NCI-H2171 (cell line): Measurements from ENCODE around the gene ARVCF.
A peak's percentile ranks its signal among the peaks of the same experiment; 100 is the strongest.

Experiments
- DNase-seq: peaks from one replicate; lab custom pipeline; 2025; lab: John Stamatoyannopoulos, UW

The ARVCF gene

GRCh38 chr22:19961868-19962245, 54.8 kb downstream of the ARVCF start:
- no peak for DNase-seq

GRCh38 chr22:19961201-19961580, 55.4 kb downstream of the ARVCF start:
- DNase-seq = no peak

- no peak for DNase-seq
Measured at GRCh38 chr22:19960491-19961200, 56.0 kb downstream of the ARVCF start.

DNA sequence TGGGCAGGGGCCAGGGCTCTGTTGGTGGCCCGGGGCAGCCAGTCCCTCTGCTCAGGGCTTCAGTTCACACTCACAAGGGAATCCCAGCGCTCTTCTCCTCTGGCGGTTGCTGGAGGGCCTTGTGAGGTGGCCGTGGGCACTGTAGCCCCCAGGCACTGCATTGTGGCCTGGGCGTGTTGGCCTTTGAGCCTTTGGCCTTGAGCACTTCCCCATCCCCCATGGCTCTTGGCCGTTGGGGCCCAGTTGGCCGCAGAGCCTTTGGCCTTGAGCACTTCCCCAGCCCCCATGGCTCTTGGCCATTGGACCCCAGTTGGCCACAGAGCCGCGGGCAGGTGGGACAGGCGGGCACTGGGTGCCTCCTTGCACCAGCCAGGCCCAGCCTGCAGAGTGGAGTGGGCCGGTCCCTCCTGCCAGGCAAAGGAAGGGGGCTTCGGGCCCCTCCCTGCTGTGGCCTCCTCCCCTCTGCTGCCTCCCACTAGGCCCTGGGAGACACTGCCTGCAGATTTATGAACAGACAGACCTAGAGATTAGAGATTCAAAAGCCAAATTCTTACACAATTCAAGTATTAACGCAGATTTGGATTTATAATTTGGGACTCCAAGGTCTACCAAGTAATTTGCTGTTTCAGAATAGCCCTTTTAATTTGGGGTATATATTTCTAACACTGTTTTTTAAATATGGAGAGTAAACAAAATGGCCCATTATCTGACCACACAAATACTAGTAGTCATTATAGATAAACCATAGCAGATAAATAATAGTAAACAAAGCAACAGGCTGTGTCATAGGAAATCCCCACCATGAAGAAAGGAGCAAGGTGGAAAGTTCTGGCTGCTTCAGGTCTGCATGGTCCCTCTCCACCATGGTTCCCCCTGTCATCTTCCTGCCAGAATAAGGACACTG, 56.8 kb downstream of the ARVCF start:
- DNase-seq = no peak

DNA sequence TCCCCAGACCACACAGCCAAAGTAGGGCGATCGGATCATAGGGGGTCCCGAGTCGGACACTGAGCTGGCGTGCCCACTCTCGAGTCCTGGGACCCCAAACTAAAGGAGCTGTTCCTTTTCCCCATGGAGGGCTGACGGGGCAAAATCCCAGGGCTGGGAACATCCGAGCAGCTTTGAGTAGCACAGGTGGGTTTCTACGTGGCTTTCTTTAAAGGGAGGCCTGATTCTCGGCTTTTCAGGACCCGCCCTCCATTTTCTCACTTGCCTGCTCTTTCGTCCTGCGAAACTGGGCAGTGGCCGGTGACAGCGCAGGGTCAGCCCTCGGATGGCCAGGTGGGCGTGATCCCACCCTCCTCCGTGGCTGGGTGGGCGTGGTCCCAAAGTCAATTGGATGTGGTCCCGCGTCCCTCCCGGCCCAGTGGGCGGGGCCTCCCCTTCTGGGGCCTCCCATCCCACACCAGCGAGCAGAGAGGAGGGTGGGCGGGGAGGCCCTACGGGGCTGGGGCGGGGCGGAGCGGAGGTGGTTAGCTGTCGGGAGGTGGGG, 57.5 kb downstream of the ARVCF start:
- peak; percentile 19 for DNase-seq

- DNase-seq = peak; percentile 48
Measured at GRCh38 chr22:19958083-19959042, 58.3 kb downstream of the ARVCF start.

DNA sequence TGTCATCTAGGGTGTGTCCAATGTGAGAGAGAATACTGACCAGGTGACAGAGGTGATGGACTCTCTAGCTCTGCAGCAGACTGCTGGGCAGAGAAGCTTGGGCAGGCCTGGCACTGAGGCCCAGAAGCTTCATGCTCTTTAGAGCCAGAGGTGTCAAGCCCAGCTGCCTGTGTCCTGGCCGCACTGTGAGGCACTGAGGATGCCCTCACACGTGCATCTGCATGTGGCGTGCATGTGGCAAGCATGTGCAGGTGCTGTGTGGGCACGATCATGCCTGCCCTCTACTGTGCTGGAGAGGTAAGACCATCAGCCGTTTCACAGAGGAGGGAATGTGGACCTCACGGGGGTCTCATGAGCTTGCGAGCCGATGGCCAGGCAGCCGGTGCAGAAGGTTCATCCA, 59.2 kb downstream of the ARVCF start:
- no peak for DNase-seq

GRCh38 chr22:19955241-19956128, 61.1 kb downstream of the ARVCF start:
- no peak for DNase-seq

DNA sequence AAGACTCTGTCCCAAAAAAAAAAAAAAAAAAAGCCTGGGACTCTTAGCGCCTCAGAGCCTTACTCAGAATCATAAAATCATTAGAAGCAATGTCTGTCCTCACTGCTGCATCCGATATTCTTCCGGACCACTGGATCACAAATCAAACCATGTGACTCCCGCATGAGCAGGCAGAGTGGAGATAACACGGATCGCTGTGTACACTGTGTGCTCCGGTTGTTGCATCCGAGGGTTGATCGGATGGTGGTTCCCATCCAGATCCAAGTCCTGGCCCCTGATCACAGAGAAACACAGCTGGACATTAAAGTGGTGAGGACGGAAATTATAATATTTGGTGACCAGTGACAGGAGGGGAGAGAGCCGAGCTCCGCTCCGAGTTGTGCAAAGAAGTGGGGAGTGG, 65.3 kb downstream of the ARVCF start:
- peak; percentile 27 for DNase-seq

- DNase-seq = no peak
Measured at GRCh38 chr22:19948057-19948760, 68.4 kb downstream of the ARVCF start.

- peak; percentile 68 for DNase-seq
Measured at GRCh38 chr22:19943082-19944026, 73.3 kb downstream of the ARVCF start.

GRCh38 chr22:19942157-19943081, 74.2 kb downstream of the ARVCF start:
- peak; percentile 11 for DNase-seq

GRCh38 chr22:19941365-19942082, 75.1 kb downstream of the ARVCF start, which contains the start of the genes COMT and TXNRD2:
TSS of gene COMT (plus strand) at chr22:19941772. CDS start at chr22:19962527, 20,755 bp downstream.
TSS of gene TXNRD2 (minus strand) at chr22:19941818. CDS start at chr22:19941803, 15 bp downstream.
- DNase-seq = peak; percentile 58

DNA sequence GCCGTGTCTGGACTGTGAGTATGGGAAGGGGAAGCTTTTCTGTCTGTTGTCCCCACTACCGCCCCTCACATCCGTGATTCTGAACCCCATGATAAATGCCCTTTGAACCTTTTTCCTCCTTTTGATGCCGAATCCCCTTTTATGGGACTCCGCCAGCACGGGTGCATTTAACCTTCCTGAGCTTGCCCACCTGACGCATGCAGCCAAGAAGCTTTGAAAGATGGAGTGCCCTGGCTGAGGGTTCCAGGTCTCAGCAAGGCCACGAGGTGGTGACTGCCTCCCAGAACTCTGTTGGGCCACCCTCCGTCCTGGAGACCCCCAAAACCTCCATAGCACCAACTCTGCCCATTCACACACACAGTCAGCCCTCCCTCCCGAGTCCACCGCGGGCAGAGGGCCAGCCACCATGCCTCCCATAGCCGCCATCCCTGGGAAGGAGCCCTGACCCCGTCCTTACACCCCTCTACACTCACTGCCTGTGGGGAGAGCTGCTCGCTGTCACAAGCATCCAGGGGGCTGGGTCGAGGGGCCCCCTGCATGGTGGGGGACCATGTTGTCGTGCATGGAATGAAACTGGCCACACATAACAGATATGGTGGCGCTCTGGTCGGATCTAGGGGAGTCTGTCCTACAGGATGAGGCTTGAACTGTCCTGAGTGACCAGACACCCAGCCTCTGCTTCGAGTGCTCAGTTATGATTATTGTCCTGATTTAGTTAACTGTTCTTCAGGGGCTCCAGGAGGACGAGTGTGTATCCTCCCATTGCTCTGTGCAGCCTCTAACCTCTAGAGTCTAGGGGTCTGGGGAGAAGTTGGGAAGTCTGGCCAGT, 75.9 kb downstream of the ARVCF start:
- no peak for DNase-seq

DNA sequence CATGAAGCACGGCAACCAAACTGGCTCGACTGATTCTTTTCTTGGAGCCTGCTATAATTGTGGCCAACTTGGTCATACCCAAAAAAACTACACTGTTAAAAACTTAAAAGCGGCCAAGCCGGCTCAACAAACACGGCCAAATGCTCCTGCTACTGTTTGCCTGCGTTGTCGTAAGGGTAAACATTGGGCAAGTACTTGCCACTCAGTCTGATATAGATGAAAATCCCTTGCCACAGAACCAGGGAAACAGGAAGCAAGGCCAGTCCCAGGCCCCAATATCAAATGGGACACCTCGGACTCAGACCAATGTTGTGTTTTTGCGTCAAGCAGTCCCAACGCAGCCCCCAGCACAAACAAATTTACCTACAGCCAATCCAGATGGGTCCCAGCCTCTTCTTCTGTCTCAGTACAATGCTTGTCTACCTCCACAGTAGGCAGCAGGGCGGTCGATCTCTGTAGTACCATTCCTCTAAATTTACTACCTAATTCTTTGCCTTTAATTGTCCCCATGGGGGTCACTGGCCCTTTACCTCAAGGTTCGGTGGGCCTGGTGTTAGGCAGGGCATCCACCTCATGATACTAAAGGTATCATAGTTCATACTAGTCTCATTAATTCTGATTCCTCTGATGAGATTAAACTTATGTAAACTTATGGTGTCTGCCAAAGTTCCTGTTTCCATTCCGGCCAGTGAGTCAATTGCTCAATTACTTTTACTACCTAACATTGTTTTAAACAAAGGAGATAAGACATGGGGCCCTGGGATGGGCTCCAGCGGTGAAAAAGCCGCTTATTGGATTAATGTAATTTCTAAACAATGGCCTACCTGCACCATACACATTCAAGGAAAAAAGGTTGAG, 78.8 kb downstream of the ARVCF start:
- DNase-seq = no peak
